Measurements from ENCODE around the gene CGB8.
"Not testable (repeated sequence)": the region's sequence is repeated elsewhere in the genome, so short reads cannot be mapped to it uniquely, and the experiment has no call there.

Gene CGB8

GRCh38 chr19:49064029-49064629, 15.2 kb upstream of the CGB8 start:
- TF ChIP-seq, protein P1, sequence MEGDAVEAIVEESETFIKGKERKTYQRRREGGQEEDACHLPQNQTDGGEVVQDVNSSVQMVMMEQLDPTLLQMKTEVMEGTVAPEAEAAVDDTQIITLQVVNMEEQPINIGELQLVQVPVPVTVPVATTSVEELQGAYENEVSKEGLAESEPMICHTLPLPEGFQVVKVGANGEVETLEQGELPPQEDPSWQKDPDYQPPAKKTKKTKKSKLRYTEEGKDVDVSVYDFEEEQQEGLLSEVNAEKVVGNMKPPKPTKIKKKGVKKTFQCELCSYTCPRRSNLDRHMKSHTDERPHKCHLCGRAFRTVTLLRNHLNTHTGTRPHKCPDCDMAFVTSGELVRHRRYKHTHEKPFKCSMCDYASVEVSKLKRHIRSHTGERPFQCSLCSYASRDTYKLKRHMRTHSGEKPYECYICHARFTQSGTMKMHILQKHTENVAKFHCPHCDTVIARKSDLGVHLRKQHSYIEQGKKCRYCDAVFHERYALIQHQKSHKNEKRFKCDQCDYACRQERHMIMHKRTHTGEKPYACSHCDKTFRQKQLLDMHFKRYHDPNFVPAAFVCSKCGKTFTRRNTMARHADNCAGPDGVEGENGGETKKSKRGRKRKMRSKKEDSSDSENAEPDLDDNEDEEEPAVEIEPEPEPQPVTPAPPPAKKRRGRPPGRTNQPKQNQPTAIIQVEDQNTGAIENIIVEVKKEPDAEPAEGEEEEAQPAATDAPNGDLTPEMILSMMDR (conservative IDR thresholded peaks at IDR 0.05; ENCODE audit: low read depth, low read length): no peak
- DNase-seq (ENCODE audit: low read depth): no peak
- no peak overlapping the region for H3K4me3 ChIP-seq (ENCODE audit: low read depth, low read length)

DNA sequence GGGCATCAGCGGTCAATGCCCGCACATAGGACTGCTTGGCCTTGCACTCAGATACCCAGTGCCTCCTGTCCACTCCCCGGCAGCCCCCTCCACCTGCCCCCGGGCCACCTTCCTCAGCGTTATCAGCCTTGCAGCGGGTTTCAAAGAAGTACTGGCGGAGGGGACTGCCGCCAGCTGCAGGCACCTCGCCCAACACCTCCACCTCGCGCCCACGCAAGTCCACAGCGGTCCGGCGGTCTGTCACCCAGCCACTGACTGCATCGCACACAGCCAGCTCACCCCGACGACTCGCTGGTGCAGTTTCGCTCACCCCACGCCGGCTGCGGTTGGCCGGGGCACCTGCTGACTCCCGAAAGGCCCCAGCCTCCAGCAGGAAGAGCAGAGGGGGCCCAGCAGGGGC, 12.5 kb upstream of the CGB8 start:
- TF ChIP-seq, protein P1 (conservative IDR thresholded peaks at IDR 0.05; ENCODE audit: low read depth, low read length): no peak
- DNase-seq (ENCODE audit: low read depth): no peak

GRCh38 chr19:49061000-49061399, 12.1 kb upstream of the CGB8 start:
- TF ChIP-seq, protein P1 (conservative IDR thresholded peaks at IDR 0.05; ENCODE audit: low read depth, low read length): no peak
- no peak for DNase-seq (ENCODE audit: low read depth)
- H3K4me3 ChIP-seq (ENCODE audit: low read depth, low read length): no peak overlapping the region

More for the DNA sequence above, 12.5 kb upstream of the CGB8 start:
- no peak overlapping the region for H3K4me3 ChIP-seq (ENCODE audit: low read depth, low read length)

DNA sequence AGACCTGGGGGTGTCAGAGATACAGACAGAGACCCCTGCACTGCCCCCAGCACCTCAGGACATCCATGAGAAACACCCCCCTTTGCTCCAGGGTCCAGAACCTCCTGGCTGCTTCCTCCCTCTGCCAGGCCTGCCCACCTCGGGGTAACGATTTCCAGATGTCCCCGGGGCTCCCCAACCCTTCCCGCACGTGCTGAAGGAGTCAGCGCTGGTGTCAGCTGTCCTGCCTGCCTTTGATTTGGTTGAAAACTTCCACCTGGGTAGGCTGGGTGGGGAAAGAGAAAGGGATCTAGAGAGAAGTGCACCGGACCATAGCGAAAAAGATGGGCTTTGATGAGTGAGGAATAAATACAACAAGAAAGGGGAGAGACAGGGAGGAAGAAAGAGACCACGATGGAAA, 10.1 kb upstream of the CGB8 start:
- H3K4me3 ChIP-seq (ENCODE audit: low read depth, low read length): no peak overlapping the region
- TF ChIP-seq, protein P1 (conservative IDR thresholded peaks at IDR 0.05; ENCODE audit: low read depth, low read length): no peak
- no peak for DNase-seq (ENCODE audit: low read depth)

GRCh38 chr19:49058562-49058961, 9.7 kb upstream of the CGB8 start:
- no peak overlapping the region for H3K4me3 ChIP-seq (ENCODE audit: low read depth, low read length)
- TF ChIP-seq, protein P1 (conservative IDR thresholded peaks at IDR 0.05; ENCODE audit: low read depth, low read length): no peak
- DNase-seq (ENCODE audit: low read depth): peak; percentile 66

DNA sequence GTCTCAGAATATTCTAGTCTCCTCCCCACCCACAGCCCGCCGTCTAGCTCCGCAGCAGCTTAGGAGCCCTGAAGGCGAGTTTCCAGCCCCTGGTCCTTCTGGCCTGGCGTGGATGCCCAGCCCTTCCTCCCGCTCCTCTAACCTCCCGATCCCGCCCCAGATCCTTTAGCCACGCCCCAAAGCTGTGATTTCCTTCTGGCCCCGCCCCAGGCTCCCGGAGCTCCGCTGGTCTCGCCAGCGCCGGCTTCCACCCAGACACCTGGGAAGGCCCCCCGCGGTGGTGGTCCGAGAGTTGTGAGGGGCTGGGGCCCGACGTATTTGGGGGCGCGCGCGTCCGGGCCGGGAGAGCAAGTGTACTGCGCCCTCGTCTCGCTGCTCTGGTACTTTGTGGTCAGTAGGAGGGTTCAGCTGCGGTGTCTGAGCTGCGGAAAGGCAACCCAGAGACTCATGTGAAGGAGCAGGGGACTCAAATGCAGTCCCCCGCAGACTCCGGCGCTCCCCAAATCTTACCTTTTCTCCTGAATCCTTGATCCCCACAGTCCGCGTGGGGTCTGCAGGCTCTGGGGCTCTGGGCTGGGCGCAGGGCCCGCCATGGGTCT, 8.8 kb upstream of the CGB8 start, which contains the start of gene CGB7:
Gene CGB7 (minus strand): TSS at position 114 of the 599 bp plus-strand sequence. CDS start 2,374 bp downstream, outside the sequence.
- H3K4me3 ChIP-seq (ENCODE audit: low read depth, low read length): peak within 1 kb of the TSS; percentile 64
- TF ChIP-seq, protein P1 (conservative IDR thresholded peaks at IDR 0.05; ENCODE audit: low read depth, low read length): no peak
- DNase-seq (ENCODE audit: low read depth): peak; percentile 53

- not testable (repeated sequence) for DNase-seq (ENCODE audit: low read depth)
- H3K4me3 ChIP-seq (ENCODE audit: low read depth, low read length): peak overlapping the region; percentile 64
Observed at GRCh38 chr19:49056902-49057596, 8.1 kb upstream of the CGB8 start.

All from choroid plexus epithelial cell (primary cell).